ENCODE results near the gene WARS2.

WARS2 gene

GRCh38 chr1:119083980-119084379 is 56.5 kb downstream of the WARS2 start:
- DNase-seq (ENCODE audit: low spot score): no peak

- DNase-seq (ENCODE audit: low spot score): no peak
These were observed 57.0 kb downstream of the WARS2 start for GRCh38 chr1:119083479-119083878.

- DNase-seq (ENCODE audit: low spot score): no peak
These were observed 58.8 kb downstream of the WARS2 start for GRCh38 chr1:119081700-119082099.

- no peak for DNase-seq (ENCODE audit: low spot score)
These were observed 59.2 kb downstream of the WARS2 start for GRCh38 chr1:119081267-119081666.

- DNase-seq (ENCODE audit: low spot score): no peak
These were observed 59.9 kb downstream of the WARS2 start for GRCh38 chr1:119080586-119080985.

GRCh38 chr1:119079881-119080280 is 60.6 kb downstream of the WARS2 start:
- DNase-seq (ENCODE audit: low spot score): no peak

- no peak for DNase-seq (ENCODE audit: low spot score)
These were observed 64.8 kb downstream of the WARS2 start for GRCh38 chr1:119075614-119076013.

- no peak for DNase-seq (ENCODE audit: low spot score)
These were observed 69.1 kb downstream of the WARS2 start for GRCh38 chr1:119071321-119071720.

GRCh38 chr1:119069682-119070081 is 70.8 kb downstream of the WARS2 start:
- DNase-seq (ENCODE audit: low spot score): no peak

GRCh38 chr1:119068427-119068826 is 72.0 kb downstream of the WARS2 start:
- DNase-seq (ENCODE audit: low spot score): no peak

- no peak for DNase-seq (ENCODE audit: low spot score)
These were observed 78.8 kb downstream of the WARS2 start for GRCh38 chr1:119061700-119062099.

- DNase-seq (ENCODE audit: low spot score): no peak
These were observed 84.9 kb downstream of the WARS2 start for GRCh38 chr1:119055568-119055967.

- DNase-seq (ENCODE audit: low spot score): no peak
These were observed 86.5 kb downstream of the WARS2 start for GRCh38 chr1:119053917-119054316.

GRCh38 chr1:119052267-119052666 is 88.2 kb downstream of the WARS2 start:
- DNase-seq (ENCODE audit: low spot score): no peak

- no peak for DNase-seq (ENCODE audit: low spot score)
These were observed 91.6 kb downstream of the WARS2 start for GRCh38 chr1:119048624-119049404.

GRCh38 chr1:119046785-119047438 is 93.5 kb downstream of the WARS2 start:
- no peak for DNase-seq (ENCODE audit: low spot score)

- DNase-seq (ENCODE audit: low spot score): no peak
These were observed 94.0 kb downstream of the WARS2 start for GRCh38 chr1:119046429-119046784.

GRCh38 chr1:119045096-119045746 is 95.2 kb downstream of the WARS2 start:
- DNase-seq (ENCODE audit: low spot score): no peak

GRCh38 chr1:119040906-119041305 is 99.5 kb downstream of the WARS2 start:
- DNase-seq (ENCODE audit: low spot score): no peak

- DNase-seq (ENCODE audit: low spot score): no peak
These were observed 100.0 kb downstream of the WARS2 start for GRCh38 chr1:119040489-119040888.

GRCh38 chr1:119038363-119038762 is 102.1 kb downstream of the WARS2 start:
- no peak for DNase-seq (ENCODE audit: low spot score)

- DNase-seq (ENCODE audit: low spot score): no peak
These were observed 106.1 kb downstream of the WARS2 start for GRCh38 chr1:119034359-119034758.

- no peak for DNase-seq (ENCODE audit: low spot score)
These were observed 107.5 kb downstream of the WARS2 start for GRCh38 chr1:119032986-119033385.
